ENCODE measurements around the gene PADI2. TPM values are rescaled to one million over a fixed set of nuclear protein-coding genes. Genes with fewer than 3 reads are reported as not detected.
A peak's percentile ranks its signal among the peaks of the same experiment; 100 is the strongest.

PADI2 gene
- total and polyA plus RNA-seq, 9 of the 15 experiments (the other 6 are each of a cell fraction or from before 2014, with no cell fraction given): 0.01 to 0.11 (median 0.01) TPM; not detected in 5

- TF ChIP-seq, protein P1, sequence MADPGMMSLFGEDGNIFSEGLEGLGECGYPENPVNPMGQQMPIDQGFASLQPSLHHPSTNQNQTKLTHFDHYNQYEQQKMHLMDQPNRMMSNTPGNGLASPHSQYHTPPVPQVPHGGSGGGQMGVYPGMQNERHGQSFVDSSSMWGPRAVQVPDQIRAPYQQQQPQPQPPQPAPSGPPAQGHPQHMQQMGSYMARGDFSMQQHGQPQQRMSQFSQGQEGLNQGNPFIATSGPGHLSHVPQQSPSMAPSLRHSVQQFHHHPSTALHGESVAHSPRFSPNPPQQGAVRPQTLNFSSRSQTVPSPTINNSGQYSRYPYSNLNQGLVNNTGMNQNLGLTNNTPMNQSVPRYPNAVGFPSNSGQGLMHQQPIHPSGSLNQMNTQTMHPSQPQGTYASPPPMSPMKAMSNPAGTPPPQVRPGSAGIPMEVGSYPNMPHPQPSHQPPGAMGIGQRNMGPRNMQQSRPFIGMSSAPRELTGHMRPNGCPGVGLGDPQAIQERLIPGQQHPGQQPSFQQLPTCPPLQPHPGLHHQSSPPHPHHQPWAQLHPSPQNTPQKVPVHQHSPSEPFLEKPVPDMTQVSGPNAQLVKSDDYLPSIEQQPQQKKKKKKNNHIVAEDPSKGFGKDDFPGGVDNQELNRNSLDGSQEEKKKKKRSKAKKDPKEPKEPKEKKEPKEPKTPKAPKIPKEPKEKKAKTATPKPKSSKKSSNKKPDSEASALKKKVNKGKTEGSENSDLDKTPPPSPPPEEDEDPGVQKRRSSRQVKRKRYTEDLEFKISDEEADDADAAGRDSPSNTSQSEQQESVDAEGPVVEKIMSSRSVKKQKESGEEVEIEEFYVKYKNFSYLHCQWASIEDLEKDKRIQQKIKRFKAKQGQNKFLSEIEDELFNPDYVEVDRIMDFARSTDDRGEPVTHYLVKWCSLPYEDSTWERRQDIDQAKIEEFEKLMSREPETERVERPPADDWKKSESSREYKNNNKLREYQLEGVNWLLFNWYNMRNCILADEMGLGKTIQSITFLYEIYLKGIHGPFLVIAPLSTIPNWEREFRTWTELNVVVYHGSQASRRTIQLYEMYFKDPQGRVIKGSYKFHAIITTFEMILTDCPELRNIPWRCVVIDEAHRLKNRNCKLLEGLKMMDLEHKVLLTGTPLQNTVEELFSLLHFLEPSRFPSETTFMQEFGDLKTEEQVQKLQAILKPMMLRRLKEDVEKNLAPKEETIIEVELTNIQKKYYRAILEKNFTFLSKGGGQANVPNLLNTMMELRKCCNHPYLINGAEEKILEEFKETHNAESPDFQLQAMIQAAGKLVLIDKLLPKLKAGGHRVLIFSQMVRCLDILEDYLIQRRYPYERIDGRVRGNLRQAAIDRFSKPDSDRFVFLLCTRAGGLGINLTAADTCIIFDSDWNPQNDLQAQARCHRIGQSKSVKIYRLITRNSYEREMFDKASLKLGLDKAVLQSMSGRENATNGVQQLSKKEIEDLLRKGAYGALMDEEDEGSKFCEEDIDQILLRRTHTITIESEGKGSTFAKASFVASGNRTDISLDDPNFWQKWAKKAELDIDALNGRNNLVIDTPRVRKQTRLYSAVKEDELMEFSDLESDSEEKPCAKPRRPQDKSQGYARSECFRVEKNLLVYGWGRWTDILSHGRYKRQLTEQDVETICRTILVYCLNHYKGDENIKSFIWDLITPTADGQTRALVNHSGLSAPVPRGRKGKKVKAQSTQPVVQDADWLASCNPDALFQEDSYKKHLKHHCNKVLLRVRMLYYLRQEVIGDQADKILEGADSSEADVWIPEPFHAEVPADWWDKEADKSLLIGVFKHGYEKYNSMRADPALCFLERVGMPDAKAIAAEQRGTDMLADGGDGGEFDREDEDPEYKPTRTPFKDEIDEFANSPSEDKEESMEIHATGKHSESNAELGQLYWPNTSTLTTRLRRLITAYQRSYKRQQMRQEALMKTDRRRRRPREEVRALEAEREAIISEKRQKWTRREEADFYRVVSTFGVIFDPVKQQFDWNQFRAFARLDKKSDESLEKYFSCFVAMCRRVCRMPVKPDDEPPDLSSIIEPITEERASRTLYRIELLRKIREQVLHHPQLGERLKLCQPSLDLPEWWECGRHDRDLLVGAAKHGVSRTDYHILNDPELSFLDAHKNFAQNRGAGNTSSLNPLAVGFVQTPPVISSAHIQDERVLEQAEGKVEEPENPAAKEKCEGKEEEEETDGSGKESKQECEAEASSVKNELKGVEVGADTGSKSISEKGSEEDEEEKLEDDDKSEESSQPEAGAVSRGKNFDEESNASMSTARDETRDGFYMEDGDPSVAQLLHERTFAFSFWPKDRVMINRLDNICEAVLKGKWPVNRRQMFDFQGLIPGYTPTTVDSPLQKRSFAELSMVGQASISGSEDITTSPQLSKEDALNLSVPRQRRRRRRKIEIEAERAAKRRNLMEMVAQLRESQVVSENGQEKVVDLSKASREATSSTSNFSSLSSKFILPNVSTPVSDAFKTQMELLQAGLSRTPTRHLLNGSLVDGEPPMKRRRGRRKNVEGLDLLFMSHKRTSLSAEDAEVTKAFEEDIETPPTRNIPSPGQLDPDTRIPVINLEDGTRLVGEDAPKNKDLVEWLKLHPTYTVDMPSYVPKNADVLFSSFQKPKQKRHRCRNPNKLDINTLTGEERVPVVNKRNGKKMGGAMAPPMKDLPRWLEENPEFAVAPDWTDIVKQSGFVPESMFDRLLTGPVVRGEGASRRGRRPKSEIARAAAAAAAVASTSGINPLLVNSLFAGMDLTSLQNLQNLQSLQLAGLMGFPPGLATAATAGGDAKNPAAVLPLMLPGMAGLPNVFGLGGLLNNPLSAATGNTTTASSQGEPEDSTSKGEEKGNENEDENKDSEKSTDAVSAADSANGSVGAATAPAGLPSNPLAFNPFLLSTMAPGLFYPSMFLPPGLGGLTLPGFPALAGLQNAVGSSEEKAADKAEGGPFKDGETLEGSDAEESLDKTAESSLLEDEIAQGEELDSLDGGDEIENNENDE (IDR thresholded peaks at IDR 0.05; ENCODE audit: low read depth, low read length): no peak
- TF ChIP-seq TAF1 (IDR thresholded peaks at IDR 0.05; ENCODE audit: control insufficient read depth, extremely low read depth, insufficient read depth, low read length, severe bottlenecking): no peak
- peak; percentile 44; the same call in 1 of the 2 replicates for TF ChIP-seq JUND (IDR thresholded peaks at IDR 0.05; ENCODE audit: borderline replicate concordance, low read depth, low read length)
- no peak; the same call in 2 of the 3 replicates for TF ChIP-seq JUND (tag; IDR thresholded peaks at IDR 0.05; ENCODE audit: borderline replicate concordance, low read depth, low read length)
- no peak for TF ChIP-seq NFRKB (IDR thresholded peaks at IDR 0.05; ENCODE audit: low read depth)
Observed at GRCh38 chr1:17125756-17126237, 6.5 kb upstream of the PADI2 start (continued).
